Femur (tissue), 1 donor: ENCODE results near the gene OR10R2.
"Not testable (repeated sequence)": the region's sequence is repeated elsewhere in the genome, so short reads cannot be mapped to it uniquely, and the experiment has no call there.

ENCODE experiments used
- DNase-seq: peaks from one replicate; pipeline ENCODE4 v3.0.0-alpha.2; 2017

The OR10R2 gene

GRCh38 chr1:158471920-158472319 lies at the start of gene OR10R2:
Gene OR10R2 (plus strand): TSS chr1:158472220. CDS start chr1:158472326, 106 bp downstream.
- DNase-seq, result no peak

GRCh38 chr1:158425027-158425426 lies 47.0 kb upstream of the OR10R2 start:
- no peak for DNase-seq

GRCh38 chr1:158426137-158426536 lies 45.9 kb upstream of the OR10R2 start, which contains the start of gene OR10K2:
Gene OR10K2 (minus strand): TSS chr1:158426237. CDS start chr1:158420866, 5,371 bp downstream.
- DNase-seq, result no peak

GRCh38 chr1:158430163-158430562 lies 41.9 kb upstream of the OR10R2 start:
- not testable (repeated sequence) for DNase-seq

GRCh38 chr1:158434741-158435140 lies 37.3 kb upstream of the OR10R2 start:
- no peak for DNase-seq

GRCh38 chr1:158445376-158445775 lies 26.6 kb upstream of the OR10R2 start:
- no peak for DNase-seq

GRCh38 chr1:158454537-158454936 lies 17.5 kb upstream of the OR10R2 start:
- no peak for DNase-seq

- DNase-seq, result no peak
Measured at GRCh38 chr1:158457246-158457645, 14.8 kb upstream of the OR10R2 start.

GRCh38 chr1:158458263-158458662 lies 13.8 kb upstream of the OR10R2 start:
- DNase-seq, result no peak

- DNase-seq, result no peak
Measured at GRCh38 chr1:158461534-158461933, 10.5 kb upstream of the OR10R2 start, which contains the start of gene OR10K1. Gene OR10K1 (plus strand): TSS chr1:158461834. CDS start chr1:158465562, 3,728 bp downstream.

- DNase-seq, result no peak
Measured at GRCh38 chr1:158485455-158485854, 13.4 kb downstream of the OR10R2 start.

GRCh38 chr1:158491316-158491715 lies 19.3 kb downstream of the OR10R2 start:
- no peak for DNase-seq

- no peak for DNase-seq
Measured at GRCh38 chr1:158493054-158493453, 21.0 kb downstream of the OR10R2 start.

GRCh38 chr1:158494796-158495195 lies 22.8 kb downstream of the OR10R2 start:
- DNase-seq, result no peak

GRCh38 chr1:158496374-158496773 lies 24.4 kb downstream of the OR10R2 start:
- no peak for DNase-seq

- DNase-seq, result no peak
Measured at GRCh38 chr1:158506369-158506987, 34.5 kb downstream of the OR10R2 start.

GRCh38 chr1:158507511-158507910 lies 35.5 kb downstream of the OR10R2 start:
- DNase-seq, result no peak

- peak; percentile 61 for DNase-seq
Measured at GRCh38 chr1:158509471-158510156, 37.6 kb downstream of the OR10R2 start.

GRCh38 chr1:158516966-158517365 lies 44.9 kb downstream of the OR10R2 start:
- DNase-seq, result no peak

- no peak for DNase-seq
Measured at GRCh38 chr1:158520021-158520420, 48.0 kb downstream of the OR10R2 start.

GRCh38 chr1:158520955-158521665 lies 49.1 kb downstream of the OR10R2 start:
- no peak for DNase-seq

- DNase-seq, result no peak
Measured at GRCh38 chr1:158521666-158522058, 49.6 kb downstream of the OR10R2 start.

GRCh38 chr1:158527190-158527815 lies 55.3 kb downstream of the OR10R2 start:
- DNase-seq, result no peak
